ENCODE measurements around the gene SCAI.

DNA sequence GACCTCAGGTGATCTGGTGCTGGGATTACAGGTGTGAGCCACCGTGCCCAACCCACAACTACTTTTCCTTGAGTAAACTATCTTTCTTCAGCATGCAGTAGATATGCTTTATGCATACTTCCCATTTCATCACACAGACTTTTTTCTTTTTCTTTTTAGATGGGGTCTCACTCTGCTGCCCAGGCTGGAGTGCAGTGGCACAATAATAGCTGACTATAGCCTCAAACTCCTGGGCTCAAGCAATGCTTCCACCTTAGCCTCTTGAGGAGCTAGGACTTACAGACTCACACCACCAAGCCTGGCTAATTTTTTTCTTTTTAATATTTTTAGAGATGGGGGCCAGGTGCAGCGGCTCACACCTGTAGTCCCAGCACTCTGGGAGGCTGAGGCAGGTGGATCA, 23.4 kb upstream of the SCAI start:
- TF ChIP-seq KLF1 (tag by site-specific recombination; IDR thresholded peaks at IDR 0.05) (no peak), ZNF585B (tag by site-specific recombination; IDR thresholded peaks at IDR 0.05) (no peak), ZNF623 (tag by site-specific recombination; IDR thresholded peaks at IDR 0.05) (no peak), ZNF561 (tag by site-specific recombination; IDR thresholded peaks at IDR 0.05; ENCODE audit: borderline replicate concordance) (no peak), ZNF350 (tag by site-specific recombination; IDR thresholded peaks at IDR 0.05) (no peak), ZNF544 (tag by site-specific recombination; IDR thresholded peaks at IDR 0.05) (no peak), ZNF830 (tag by site-specific recombination; IDR thresholded peaks at IDR 0.05; ENCODE audit: low read depth) (no peak)
- TF ChIP-seq, protein P1, sequence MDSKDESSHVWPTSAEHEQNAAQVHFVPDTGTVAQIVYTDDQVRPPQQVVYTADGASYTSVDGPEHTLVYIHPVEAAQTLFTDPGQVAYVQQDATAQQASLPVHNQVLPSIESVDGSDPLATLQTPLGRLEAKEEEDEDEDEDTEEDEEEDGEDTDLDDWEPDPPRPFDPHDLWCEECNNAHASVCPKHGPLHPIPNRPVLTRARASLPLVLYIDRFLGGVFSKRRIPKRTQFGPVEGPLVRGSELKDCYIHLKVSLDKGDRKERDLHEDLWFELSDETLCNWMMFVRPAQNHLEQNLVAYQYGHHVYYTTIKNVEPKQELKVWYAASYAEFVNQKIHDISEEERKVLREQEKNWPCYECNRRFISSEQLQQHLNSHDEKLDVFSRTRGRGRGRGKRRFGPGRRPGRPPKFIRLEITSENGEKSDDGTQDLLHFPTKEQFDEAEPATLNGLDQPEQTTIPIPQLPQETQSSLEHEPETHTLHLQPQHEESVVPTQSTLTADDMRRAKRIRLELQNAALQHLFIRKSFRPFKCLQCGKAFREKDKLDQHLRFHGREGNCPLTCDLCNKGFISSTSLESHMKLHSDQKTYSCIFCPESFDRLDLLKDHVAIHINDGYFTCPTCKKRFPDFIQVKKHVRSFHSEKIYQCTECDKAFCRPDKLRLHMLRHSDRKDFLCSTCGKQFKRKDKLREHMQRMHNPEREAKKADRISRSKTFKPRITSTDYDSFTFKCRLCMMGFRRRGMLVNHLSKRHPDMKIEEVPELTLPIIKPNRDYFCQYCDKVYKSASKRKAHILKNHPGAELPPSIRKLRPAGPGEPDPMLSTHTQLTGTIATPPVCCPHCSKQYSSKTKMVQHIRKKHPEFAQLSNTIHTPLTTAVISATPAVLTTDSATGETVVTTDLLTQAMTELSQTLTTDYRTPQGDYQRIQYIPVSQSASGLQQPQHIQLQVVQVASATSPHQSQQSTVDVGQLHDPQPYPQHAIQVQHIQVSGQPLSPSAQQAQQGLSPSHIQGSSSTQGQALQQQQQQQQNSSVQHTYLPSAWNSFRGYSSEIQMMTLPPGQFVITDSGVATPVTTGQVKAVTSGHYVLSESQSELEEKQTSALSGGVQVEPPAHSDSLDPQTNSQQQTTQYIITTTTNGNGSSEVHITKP (tag by site-specific recombination; IDR thresholded peaks at IDR 0.05): no peak
- TF ChIP-seq, protein P2, sequence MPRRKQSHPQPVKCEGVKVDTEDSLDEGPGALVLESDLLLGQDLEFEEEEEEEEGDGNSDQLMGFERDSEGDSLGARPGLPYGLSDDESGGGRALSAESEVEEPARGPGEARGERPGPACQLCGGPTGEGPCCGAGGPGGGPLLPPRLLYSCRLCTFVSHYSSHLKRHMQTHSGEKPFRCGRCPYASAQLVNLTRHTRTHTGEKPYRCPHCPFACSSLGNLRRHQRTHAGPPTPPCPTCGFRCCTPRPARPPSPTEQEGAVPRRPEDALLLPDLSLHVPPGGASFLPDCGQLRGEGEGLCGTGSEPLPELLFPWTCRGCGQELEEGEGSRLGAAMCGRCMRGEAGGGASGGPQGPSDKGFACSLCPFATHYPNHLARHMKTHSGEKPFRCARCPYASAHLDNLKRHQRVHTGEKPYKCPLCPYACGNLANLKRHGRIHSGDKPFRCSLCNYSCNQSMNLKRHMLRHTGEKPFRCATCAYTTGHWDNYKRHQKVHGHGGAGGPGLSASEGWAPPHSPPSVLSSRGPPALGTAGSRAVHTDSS (tag by site-specific recombination; IDR thresholded peaks at IDR 0.05): no peak
- TF ChIP-seq, protein P3, sequence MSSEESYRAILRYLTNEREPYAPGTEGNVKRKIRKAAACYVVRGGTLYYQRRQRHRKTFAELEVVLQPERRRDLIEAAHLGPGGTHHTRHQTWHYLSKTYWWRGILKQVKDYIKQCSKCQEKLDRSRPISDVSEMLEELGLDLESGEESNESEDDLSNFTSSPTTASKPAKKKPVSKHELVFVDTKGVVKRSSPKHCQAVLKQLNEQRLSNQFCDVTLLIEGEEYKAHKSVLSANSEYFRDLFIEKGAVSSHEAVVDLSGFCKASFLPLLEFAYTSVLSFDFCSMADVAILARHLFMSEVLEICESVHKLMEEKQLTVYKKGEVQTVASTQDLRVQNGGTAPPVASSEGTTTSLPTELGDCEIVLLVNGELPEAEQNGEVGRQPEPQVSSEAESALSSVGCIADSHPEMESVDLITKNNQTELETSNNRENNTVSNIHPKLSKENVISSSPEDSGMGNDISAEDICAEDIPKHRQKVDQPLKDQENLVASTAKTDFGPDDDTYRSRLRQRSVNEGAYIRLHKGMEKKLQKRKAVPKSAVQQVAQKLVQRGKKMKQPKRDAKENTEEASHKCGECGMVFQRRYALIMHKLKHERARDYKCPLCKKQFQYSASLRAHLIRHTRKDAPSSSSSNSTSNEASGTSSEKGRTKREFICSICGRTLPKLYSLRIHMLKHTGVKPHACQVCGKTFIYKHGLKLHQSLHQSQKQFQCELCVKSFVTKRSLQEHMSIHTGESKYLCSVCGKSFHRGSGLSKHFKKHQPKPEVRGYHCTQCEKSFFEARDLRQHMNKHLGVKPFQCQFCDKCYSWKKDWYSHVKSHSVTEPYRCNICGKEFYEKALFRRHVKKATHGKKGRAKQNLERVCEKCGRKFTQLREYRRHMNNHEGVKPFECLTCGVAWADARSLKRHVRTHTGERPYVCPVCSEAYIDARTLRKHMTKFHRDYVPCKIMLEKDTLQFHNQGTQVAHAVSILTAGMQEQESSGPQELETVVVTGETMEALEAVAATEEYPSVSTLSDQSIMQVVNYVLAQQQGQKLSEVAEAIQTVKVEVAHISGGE (tag by site-specific recombination; conservative IDR thresholded peaks at IDR 0.05; ENCODE audit: low read depth): no peak
- TF ChIP-seq, protein P4, sequence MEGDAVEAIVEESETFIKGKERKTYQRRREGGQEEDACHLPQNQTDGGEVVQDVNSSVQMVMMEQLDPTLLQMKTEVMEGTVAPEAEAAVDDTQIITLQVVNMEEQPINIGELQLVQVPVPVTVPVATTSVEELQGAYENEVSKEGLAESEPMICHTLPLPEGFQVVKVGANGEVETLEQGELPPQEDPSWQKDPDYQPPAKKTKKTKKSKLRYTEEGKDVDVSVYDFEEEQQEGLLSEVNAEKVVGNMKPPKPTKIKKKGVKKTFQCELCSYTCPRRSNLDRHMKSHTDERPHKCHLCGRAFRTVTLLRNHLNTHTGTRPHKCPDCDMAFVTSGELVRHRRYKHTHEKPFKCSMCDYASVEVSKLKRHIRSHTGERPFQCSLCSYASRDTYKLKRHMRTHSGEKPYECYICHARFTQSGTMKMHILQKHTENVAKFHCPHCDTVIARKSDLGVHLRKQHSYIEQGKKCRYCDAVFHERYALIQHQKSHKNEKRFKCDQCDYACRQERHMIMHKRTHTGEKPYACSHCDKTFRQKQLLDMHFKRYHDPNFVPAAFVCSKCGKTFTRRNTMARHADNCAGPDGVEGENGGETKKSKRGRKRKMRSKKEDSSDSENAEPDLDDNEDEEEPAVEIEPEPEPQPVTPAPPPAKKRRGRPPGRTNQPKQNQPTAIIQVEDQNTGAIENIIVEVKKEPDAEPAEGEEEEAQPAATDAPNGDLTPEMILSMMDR (tag by site-specific recombination; IDR thresholded peaks at IDR 0.05): no peak
